H1 (cell line): ENCODE measurements around the gene ZDHHC23. TPM values are rescaled to one million over a fixed set of nuclear protein-coding genes. Genes with fewer than 3 reads are reported as not detected.

Experiments
- POLR2AphosphoS5 ChIP-seq: IDR thresholded peaks from 2 replicates; pipeline ENCODE4 v1.6.1; 2011; ENCODE audit warnings: low read depth, low read length
- SIX5 ChIP-seq: IDR thresholded peaks from 2 replicates; pipeline ENCODE4 v1.6.1; 2011; ENCODE audit warnings: mild to moderate bottlenecking, low read depth, low read length
- TBP ChIP-seq: IDR thresholded peaks from 2 replicates; pipeline ENCODE4 v1.6.1; 2011; ENCODE audit warnings: low read depth, low read length, improper control_type of control experiment
- polyA plus RNA-seq, 7 experiments: library from polyadenylated mRNA; depleted of rRNA in 3 of 7; stranded (reverse) in 5 of 7; unstranded in 2 of 7; fragments of >200 nt in 5 of 7; fragments of 200-250 nt in 2 of 7; gene quantifications; 1 replicate in 5 of 7; 2 replicates in 1 of 7; 4 replicates in 1 of 7; pipeline versions ENCODE4 v1.2.1 to v1.2.3, GENCODE V29; 2011 to 2013; ENCODE audit warnings: missing spikeins in 2 of 7, mixed read lengths in 2 of 7
- total RNA-seq: library from RNA; stranded (reverse); fragmentation: NEBNext Ultra II Directional; extraction: Animal tissue kit (Norgen Biotek cat#: 25700); gene quantifications from 2 replicates; pipeline ENCODE4 v1.2.1, GENCODE V29; 2021
- TF ChIP-seq, protein P1 (sequence below): fragments of 300-600 bp; sonication (generic); IDR thresholded peaks from 2 replicates; pipeline ENCODE4 v1.7.1; 2012; ENCODE audit warnings: low read length, moderate library complexity, mild to moderate bottlenecking, inconsistent platforms; ENCODE audit not compliant: insufficient replicate concordance

Gene ZDHHC23
- total and polyA plus RNA-seq, 2 of the 8 experiments (the other 6 are each of a cell fraction or from before 2014, with no cell fraction given) = 6.2 to 15.7 TPM

DNA sequence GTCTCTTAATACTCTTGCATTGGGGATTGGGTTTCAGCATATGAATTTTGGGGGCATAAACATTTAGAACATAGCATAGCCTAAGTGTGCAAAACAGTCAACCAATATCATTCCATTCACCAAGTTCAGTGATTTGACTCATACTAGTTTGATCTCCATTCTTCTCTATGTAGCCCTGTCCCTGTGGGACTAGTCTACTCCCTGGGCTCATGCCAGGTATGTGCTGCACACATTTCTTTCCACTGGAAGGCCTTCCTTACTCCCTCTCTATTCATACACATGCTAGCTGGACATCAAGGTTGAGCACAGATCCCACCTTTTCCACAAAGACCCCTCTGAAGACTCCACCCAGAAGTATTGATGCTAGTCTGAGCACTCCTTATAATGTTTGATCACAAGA, 5.1 kb downstream of the ZDHHC23 start (continued):
- TF ChIP-seq, protein P1, sequence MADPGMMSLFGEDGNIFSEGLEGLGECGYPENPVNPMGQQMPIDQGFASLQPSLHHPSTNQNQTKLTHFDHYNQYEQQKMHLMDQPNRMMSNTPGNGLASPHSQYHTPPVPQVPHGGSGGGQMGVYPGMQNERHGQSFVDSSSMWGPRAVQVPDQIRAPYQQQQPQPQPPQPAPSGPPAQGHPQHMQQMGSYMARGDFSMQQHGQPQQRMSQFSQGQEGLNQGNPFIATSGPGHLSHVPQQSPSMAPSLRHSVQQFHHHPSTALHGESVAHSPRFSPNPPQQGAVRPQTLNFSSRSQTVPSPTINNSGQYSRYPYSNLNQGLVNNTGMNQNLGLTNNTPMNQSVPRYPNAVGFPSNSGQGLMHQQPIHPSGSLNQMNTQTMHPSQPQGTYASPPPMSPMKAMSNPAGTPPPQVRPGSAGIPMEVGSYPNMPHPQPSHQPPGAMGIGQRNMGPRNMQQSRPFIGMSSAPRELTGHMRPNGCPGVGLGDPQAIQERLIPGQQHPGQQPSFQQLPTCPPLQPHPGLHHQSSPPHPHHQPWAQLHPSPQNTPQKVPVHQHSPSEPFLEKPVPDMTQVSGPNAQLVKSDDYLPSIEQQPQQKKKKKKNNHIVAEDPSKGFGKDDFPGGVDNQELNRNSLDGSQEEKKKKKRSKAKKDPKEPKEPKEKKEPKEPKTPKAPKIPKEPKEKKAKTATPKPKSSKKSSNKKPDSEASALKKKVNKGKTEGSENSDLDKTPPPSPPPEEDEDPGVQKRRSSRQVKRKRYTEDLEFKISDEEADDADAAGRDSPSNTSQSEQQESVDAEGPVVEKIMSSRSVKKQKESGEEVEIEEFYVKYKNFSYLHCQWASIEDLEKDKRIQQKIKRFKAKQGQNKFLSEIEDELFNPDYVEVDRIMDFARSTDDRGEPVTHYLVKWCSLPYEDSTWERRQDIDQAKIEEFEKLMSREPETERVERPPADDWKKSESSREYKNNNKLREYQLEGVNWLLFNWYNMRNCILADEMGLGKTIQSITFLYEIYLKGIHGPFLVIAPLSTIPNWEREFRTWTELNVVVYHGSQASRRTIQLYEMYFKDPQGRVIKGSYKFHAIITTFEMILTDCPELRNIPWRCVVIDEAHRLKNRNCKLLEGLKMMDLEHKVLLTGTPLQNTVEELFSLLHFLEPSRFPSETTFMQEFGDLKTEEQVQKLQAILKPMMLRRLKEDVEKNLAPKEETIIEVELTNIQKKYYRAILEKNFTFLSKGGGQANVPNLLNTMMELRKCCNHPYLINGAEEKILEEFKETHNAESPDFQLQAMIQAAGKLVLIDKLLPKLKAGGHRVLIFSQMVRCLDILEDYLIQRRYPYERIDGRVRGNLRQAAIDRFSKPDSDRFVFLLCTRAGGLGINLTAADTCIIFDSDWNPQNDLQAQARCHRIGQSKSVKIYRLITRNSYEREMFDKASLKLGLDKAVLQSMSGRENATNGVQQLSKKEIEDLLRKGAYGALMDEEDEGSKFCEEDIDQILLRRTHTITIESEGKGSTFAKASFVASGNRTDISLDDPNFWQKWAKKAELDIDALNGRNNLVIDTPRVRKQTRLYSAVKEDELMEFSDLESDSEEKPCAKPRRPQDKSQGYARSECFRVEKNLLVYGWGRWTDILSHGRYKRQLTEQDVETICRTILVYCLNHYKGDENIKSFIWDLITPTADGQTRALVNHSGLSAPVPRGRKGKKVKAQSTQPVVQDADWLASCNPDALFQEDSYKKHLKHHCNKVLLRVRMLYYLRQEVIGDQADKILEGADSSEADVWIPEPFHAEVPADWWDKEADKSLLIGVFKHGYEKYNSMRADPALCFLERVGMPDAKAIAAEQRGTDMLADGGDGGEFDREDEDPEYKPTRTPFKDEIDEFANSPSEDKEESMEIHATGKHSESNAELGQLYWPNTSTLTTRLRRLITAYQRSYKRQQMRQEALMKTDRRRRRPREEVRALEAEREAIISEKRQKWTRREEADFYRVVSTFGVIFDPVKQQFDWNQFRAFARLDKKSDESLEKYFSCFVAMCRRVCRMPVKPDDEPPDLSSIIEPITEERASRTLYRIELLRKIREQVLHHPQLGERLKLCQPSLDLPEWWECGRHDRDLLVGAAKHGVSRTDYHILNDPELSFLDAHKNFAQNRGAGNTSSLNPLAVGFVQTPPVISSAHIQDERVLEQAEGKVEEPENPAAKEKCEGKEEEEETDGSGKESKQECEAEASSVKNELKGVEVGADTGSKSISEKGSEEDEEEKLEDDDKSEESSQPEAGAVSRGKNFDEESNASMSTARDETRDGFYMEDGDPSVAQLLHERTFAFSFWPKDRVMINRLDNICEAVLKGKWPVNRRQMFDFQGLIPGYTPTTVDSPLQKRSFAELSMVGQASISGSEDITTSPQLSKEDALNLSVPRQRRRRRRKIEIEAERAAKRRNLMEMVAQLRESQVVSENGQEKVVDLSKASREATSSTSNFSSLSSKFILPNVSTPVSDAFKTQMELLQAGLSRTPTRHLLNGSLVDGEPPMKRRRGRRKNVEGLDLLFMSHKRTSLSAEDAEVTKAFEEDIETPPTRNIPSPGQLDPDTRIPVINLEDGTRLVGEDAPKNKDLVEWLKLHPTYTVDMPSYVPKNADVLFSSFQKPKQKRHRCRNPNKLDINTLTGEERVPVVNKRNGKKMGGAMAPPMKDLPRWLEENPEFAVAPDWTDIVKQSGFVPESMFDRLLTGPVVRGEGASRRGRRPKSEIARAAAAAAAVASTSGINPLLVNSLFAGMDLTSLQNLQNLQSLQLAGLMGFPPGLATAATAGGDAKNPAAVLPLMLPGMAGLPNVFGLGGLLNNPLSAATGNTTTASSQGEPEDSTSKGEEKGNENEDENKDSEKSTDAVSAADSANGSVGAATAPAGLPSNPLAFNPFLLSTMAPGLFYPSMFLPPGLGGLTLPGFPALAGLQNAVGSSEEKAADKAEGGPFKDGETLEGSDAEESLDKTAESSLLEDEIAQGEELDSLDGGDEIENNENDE = no peak
- no peak for TF ChIP-seq SIX5
- no peak for TF ChIP-seq TBP
- TF ChIP-seq POLR2AphosphoS5 = no peak
- TF ChIP-seq, all 59 proteins: peak for 0
